Measurements from ENCODE around the gene SAMD8.
"Not testable (repeated sequence)": the region's sequence is repeated elsewhere in the genome, so short reads cannot be mapped to it uniquely, and the experiment has no call there.

DNA sequence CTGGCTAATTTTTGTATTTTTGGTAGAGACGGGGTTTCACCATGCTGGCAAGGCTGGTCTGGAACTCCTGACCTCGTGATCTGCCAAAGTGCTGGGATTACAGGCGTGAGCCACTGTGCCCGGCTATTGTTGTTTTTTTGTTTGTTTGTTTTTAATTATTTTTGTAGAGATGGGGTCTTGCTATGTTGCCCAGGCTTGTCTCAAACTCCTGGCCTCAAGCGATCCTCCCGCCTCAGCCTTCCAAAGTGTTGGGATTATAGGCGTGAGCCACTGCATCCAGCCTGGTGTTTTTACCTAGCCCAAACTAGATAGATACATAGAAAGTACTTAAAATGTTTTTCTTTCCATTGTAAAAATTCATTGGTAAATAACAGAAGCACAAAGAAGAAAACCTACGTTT lies 110.0 kb downstream of the SAMD8 start:
- TF ChIP-seq, protein P1, sequence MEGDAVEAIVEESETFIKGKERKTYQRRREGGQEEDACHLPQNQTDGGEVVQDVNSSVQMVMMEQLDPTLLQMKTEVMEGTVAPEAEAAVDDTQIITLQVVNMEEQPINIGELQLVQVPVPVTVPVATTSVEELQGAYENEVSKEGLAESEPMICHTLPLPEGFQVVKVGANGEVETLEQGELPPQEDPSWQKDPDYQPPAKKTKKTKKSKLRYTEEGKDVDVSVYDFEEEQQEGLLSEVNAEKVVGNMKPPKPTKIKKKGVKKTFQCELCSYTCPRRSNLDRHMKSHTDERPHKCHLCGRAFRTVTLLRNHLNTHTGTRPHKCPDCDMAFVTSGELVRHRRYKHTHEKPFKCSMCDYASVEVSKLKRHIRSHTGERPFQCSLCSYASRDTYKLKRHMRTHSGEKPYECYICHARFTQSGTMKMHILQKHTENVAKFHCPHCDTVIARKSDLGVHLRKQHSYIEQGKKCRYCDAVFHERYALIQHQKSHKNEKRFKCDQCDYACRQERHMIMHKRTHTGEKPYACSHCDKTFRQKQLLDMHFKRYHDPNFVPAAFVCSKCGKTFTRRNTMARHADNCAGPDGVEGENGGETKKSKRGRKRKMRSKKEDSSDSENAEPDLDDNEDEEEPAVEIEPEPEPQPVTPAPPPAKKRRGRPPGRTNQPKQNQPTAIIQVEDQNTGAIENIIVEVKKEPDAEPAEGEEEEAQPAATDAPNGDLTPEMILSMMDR (IDR thresholded peaks at IDR 0.05; ENCODE audit: poor library complexity): not testable (repeated sequence)
- not testable (repeated sequence) for TF ChIP-seq EZH2 (IDR thresholded peaks at IDR 0.05; ENCODE audit: borderline replicate concordance); EZH2phosphoT487 (IDR thresholded peaks at IDR 0.05; ENCODE audit: low read depth, severe bottlenecking, unreplicated experiment)
